Upper lobe of right lung (tissue), 1 donor: ENCODE measurements around the gene CMA1. TPM values are rescaled to one million over a fixed set of nuclear protein-coding genes. Genes with fewer than 3 reads are reported as not detected.

Experiments
- ATAC-seq: fragments of 200-7000 bp; cut with Tn5 transposase; one replicate; pipeline ENCODE4 v1.9.1; 2020; ENCODE audit warnings: mild to moderate bottlenecking, moderate library complexity
- DNase-seq: peaks from one replicate; pipeline ENCODE4 v3.0.0-alpha.2; 2020
- H3K27ac ChIP-seq: fragments of 200-600 bp; one replicate; pipeline ENCODE4 v1.8.0; 2022
- H3K27me3 ChIP-seq: fragments of 200-600 bp; one replicate; pipeline ENCODE4 v1.8.0; 2022; ENCODE audit warnings: mild to moderate bottlenecking
- H3K36me3 ChIP-seq: fragments of 200-600 bp; one replicate; pipeline ENCODE4 v1.8.0; 2022
- H3K4me1 ChIP-seq: fragments of 200-600 bp; one replicate; pipeline ENCODE4 v1.8.0; 2022
- H3K4me3 ChIP-seq: fragments of 200-600 bp; one replicate; pipeline ENCODE4 v1.8.0; 2022; ENCODE audit warnings: mild to moderate bottlenecking
- H3K9me3 ChIP-seq: fragments of 200-600 bp; one replicate; pipeline ENCODE4 v1.8.0; 2022
- intact Hi-C: fragments of 100-400 bp; cut with DNase I; formaldehyde crosslinking; loops from one replicate; pipeline ENCODE4 v1.11.0; 2022
- total RNA-seq: library from RNA; stranded (reverse); fragmentation: NEBNext Ultra II Directional; extraction: Animal tissue kit (Norgen Biotek cat#: 25700); gene quantifications from one replicate; pipeline ENCODE4 v1.2.1, GENCODE V29; 2021
- TF ChIP-seq, protein P1 (sequence below): fragments of 200-600 bp; IDR thresholded peaks from one replicate; pipeline ENCODE4 v1.8.0; 2022; ENCODE audit warnings: antibody characterized with exemption
- donor health status: DM: no; HTN: yes; CAD: no; lungs with severe emphysema.

The CMA1 gene
- total RNA-seq, 1 donor from 2014 or later: 1.4 TPM

DNA sequence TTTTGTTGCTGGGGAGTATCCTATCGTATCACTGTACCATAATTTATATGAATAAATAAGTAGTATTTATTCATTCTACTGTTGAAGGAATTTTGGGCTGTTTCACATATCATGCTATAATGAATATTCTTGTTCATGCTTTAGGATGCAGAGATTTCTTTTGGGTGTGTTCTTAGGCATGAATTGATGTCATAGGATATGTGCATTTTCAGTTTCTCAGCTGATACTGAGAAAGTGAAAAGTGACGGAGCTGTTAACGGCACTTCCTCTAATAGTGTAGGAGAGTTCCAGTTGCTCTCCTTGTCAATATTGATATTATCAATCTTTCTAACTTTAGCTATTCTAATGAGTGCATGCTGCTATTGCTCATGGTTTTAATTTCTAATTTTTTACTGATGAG, 42.3 kb downstream of the CMA1 start:
- no peak overlapping the region for H3K27ac ChIP-seq
- DNase-seq (no peak), ATAC-seq (no peak)
- TF ChIP-seq, protein P1, sequence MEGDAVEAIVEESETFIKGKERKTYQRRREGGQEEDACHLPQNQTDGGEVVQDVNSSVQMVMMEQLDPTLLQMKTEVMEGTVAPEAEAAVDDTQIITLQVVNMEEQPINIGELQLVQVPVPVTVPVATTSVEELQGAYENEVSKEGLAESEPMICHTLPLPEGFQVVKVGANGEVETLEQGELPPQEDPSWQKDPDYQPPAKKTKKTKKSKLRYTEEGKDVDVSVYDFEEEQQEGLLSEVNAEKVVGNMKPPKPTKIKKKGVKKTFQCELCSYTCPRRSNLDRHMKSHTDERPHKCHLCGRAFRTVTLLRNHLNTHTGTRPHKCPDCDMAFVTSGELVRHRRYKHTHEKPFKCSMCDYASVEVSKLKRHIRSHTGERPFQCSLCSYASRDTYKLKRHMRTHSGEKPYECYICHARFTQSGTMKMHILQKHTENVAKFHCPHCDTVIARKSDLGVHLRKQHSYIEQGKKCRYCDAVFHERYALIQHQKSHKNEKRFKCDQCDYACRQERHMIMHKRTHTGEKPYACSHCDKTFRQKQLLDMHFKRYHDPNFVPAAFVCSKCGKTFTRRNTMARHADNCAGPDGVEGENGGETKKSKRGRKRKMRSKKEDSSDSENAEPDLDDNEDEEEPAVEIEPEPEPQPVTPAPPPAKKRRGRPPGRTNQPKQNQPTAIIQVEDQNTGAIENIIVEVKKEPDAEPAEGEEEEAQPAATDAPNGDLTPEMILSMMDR: no peak
- H3K9me3 ChIP-seq: no peaks in the 10 kb centered on the region
- no peaks in the 10 kb centered on the region for H3K4me1 ChIP-seq
- no peak overlapping the region for H3K4me3 ChIP-seq
- H3K36me3 ChIP-seq: no peaks in the 10 kb centered on the region
- intact Hi-C loops: no loop called here
- no peaks in the 10 kb centered on the region for H3K27me3 ChIP-seq

DNA sequence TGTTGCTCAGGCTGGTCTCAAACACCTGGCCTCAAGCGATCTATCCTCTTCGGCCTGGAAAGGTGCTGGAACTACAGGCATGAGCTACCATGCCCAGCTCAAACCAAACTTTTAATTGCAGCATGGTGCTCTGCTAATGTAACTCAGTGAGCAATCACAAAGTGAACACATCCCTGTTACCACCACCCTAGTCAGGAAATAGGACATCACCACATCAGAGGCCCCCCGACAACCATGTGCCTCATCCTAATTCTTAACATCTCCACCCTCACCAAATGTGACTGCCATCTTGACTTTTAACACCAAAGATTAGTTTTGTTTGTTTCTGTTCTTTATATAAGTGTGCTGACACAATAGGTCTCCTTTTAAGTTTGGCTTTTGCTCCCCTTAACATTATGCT, 42.7 kb downstream of the CMA1 start:
- TF ChIP-seq, protein P1: no peak
- H3K27ac ChIP-seq: no peak overlapping the region
- no peaks in the 10 kb centered on the region for H3K36me3 ChIP-seq
- H3K27me3 ChIP-seq: no peaks in the 10 kb centered on the region
- H3K9me3 ChIP-seq: no peaks in the 10 kb centered on the region
- DNase-seq (no peak), ATAC-seq (no peak)
- H3K4me3 ChIP-seq: no peak overlapping the region
- H3K4me1 ChIP-seq: no peaks in the 10 kb centered on the region
- intact Hi-C loops: no loop called here

DNA sequence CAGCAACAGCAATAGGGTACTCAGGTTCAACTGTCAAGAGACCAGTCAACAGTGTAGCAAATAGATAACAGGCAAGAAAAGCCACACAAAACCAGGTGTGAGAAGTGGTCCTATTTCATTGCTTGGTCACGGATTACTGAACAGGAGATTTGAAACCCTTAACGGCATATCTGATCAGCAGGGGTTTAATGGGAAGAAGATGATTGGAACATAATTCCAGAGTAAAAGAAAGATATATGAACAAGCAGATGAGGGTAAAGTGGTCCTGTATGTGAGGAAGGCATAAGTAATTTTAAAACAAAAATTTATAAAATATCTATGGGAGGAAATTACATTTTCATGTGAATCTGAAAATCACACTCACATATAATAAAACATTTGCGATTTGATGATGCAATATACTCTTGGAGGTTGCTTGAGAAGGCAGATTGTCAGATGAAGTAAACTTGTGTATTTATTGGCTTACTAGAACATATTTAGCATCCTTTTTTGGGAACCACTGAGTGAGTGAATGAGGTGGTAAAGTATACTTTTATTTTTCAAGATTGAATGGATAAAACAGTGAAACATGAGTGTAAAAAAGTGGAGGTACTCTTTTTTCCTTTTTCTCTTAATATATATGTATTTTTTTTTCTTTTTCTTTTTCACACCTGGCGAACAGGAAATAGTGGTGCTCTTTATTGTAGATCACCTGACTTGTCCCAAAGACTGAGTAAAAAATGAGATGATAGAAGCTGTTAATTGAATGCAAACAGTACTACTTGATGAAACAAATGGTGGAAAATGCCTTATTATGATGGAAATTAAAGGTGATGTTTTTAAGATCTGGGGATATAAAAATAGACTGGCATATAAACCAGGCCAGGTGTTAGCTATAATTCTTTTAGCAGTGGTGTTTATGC, 43.9 kb downstream of the CMA1 start:
- DNase-seq (no peak), ATAC-seq (no peak)
- no peak overlapping the region for H3K27ac ChIP-seq
- TF ChIP-seq, protein P1: no peak
- H3K36me3 ChIP-seq: no peaks in the 10 kb centered on the region
- H3K9me3 ChIP-seq: no peaks in the 10 kb centered on the region
- intact Hi-C loops: no loop called here
- no peaks in the 10 kb centered on the region for H3K27me3 ChIP-seq
- no peaks in the 10 kb centered on the region for H3K4me1 ChIP-seq
- no peak overlapping the region for H3K4me3 ChIP-seq

DNA sequence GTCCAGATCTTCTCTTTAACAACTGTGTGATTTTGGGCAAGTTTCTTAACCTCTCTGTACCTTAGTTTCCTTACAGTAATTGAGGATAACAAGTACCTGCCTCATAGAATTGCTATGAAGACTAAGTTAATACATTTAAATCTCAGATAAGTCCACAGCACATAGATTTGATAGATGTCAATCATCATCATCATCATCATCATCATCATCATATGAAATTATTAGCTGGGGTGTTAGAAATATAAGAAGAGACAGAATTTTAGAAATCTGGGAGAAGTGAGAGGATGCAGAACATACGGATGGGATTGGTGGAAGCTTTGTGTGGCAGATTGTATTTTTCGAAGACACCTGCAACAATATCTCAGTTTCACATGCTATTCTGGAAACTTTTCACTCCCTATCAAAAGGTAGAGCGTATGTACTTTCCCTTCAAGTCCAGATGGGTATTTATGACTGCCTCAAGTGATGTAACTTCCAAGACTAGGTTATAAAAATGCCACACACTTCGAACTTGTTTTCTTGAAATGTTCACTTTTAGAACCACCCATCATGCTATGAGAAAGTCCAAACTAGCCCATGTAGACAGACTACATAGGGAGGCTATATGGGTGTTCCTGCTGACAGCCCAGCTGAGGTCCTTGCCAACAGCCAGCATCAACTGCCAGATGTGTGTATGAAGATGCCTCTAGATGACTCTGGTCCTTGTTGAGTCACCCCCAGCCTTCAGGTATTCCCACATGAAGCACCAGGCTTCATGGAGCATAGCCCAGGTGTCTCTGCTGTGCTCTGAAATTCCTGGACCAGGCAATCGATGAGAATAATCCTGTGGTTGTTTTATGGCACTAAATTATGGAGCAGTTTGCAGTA, 44.8 kb downstream of the CMA1 start:
- Histone ChIP-seq H3K27ac (no peak overlapping the region), H3K9me3 (no peaks in the 10 kb centered on the region), H3K36me3 (no peaks in the 10 kb centered on the region), H3K27me3 (no peaks in the 10 kb centered on the region), H3K4me1 (no peaks in the 10 kb centered on the region), H3K4me3 (no peak overlapping the region)
- TF ChIP-seq, protein P1: no peak
- no peak for DNase-seq
- intact Hi-C loops: no loop called here
- ATAC-seq: no peak

DNA sequence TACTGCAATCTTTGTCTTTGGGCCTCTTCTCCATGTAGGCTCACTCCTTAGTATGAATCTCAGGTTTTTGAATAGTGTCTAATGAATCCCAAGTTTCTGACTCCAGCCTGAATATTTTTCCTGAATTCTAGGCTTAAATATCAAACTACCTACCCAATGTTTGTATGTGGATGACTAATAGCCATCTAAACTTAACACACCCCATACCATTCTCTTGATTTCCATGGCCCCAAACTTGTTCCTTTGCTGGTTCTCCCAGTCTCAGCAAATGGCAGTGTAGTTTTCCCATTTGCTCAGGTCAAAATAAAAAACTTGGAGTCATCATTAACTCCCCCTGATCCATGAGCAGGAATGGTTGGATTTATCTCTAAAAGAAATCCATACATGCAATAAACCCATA, 46.7 kb downstream of the CMA1 start:
- H3K36me3 ChIP-seq: no peaks in the 10 kb centered on the region
- H3K27me3 ChIP-seq: no peaks in the 10 kb centered on the region
- no peak overlapping the region for H3K27ac ChIP-seq
- no peak overlapping the region for H3K4me3 ChIP-seq
- H3K9me3 ChIP-seq: no peaks in the 10 kb centered on the region
- intact Hi-C loops: no loop called here
- TF ChIP-seq, protein P1: no peak
- no peaks in the 10 kb centered on the region for H3K4me1 ChIP-seq
- ATAC-seq: no peak
- DNase-seq: no peak
